Lung (tissue), 12 donors: ENCODE results near the gene RBM3. TPM values are rescaled to one million over a fixed set of nuclear protein-coding genes. Genes with fewer than 3 reads are reported as not detected.

Experiments used
- ATAC-seq: fragments of 200-7000 bp; cut with Tn5 transposase; one replicate; pipeline ENCODE4 v1.9.1; 2020; ENCODE audit warnings: moderate number of reproducible peaks; ENCODE audit not compliant: insufficient read depth, low FRiP score
- DNase-seq, 3 donors: peaks; one replicate each; pipeline ENCODE4 v3.0.0-alpha.2; 2013 to 2017
- H3K27ac ChIP-seq, 2 donors: one replicate each; pipeline ENCODE4 v1.5.1; 2013; ENCODE audit warnings: mild to moderate bottlenecking in 2 of 2, moderate library complexity in 2 of 2, control low read depth in 1 of 2, inconsistent platforms in 1 of 2, low read depth in 1 of 2, low read length in 1 of 2
- H3K27me3 ChIP-seq, 3 donors: one replicate each; pipeline ENCODE4 v1.5.1; 2013; ENCODE audit warnings: low read length in 2 of 3; ENCODE audit not compliant: control insufficient read depth in 3 of 3, insufficient read depth in 3 of 3
- H3K36me3 ChIP-seq, 4 donors: one replicate each; pipeline ENCODE4 v1.5.1; 2013; ENCODE audit warnings: low read length in 4 of 4, mild to moderate bottlenecking in 1 of 4, moderate library complexity in 1 of 4; ENCODE audit not compliant: control insufficient read depth in 4 of 4, insufficient read depth in 4 of 4
- H3K4me1 ChIP-seq, 5 donors: one replicate each; pipeline ENCODE4 v1.5.1; 2013; ENCODE audit warnings: low read length in 5 of 5, mild to moderate bottlenecking in 2 of 5, moderate library complexity in 1 of 5; ENCODE audit not compliant: control insufficient read depth in 5 of 5, insufficient read depth in 5 of 5
- H3K4me3 ChIP-seq: one replicate; pipeline ENCODE4 v1.5.1; 2013; ENCODE audit warnings: mild to moderate bottlenecking, control low read depth, moderate library complexity
- H3K9ac ChIP-seq, 2 donors: one replicate each; pipeline ENCODE4 v1.5.1; 2013; ENCODE audit warnings: low read length in 2 of 2, control low read depth in 1 of 2; ENCODE audit not compliant: insufficient read depth in 1 of 2
- H3K9me3 ChIP-seq, 4 donors: one replicate each; pipeline ENCODE4 v1.5.1; 2013; ENCODE audit warnings: low read length in 3 of 4, mild to moderate bottlenecking in 1 of 4, moderate library complexity in 1 of 4; ENCODE audit not compliant: control insufficient read depth in 4 of 4, insufficient read depth in 3 of 4
- CTCF ChIP-seq: IDR thresholded peaks from 2 replicates; pipeline ENCODE4 v1.5.1; 2012; ENCODE audit warnings: mild to moderate bottlenecking; ENCODE audit errors: control extremely low read depth, extremely low read depth
- WGBS, 2 donors: extraction: QIAGEN DNeasy Blood & Tissue Kit; methylation state at CpG; one replicate each; pipeline ENCODE4 v1.1.7; 2013; 5-methylcytosine and 5-hydroxymethylcytosine counted together
- polyA plus RNA-seq, 2 donors: library from polyadenylated mRNA; stranded (reverse); fragments of 200-250 nt; gene quantifications; one replicate each; pipeline ENCODE4 v1.2.1, GENCODE V29; 2013
- total RNA-seq, 2 donors: library from RNA; depleted of rRNA in 1 of 2; stranded (reverse); fragments of >200 nt in 1 of 2; gene quantifications; one replicate each; pipeline ENCODE4 v1.2.1, GENCODE V29; 2014 to 2021
- donor health status: control.
- donor health status: control.
- donor health status: Bipolar disorder and iron deficiency.
- donor health status: healthy.
- donor health status: DM: yes; HTN: yes; CAD: no.

RBM3 gene
- total and polyA plus RNA-seq, 4 donors: 117 to 346 (median 217) TPM

GRCh38 chrX:48575642-48576041 is 1.4 kb downstream of the RBM3 start:
- H3K9me3 ChIP-seq: peaks cover 0 to 9% (median 0%) of the 10 kb centered on the region in 4 donors
- 76 to 89% methylated on average over 13 of the region's 13 CpGs for WGBS, 2 donors
- ATAC-seq (no peak), DNase-seq (no peak)
- H3K9ac ChIP-seq: peak overlapping the region; percentile 92 to 97
- peaks cover 0 to 12% (median 6%) of the 10 kb centered on the region in 5 donors for H3K4me1 ChIP-seq
- H3K27me3 ChIP-seq: no peaks in the 10 kb centered on the region
- TF ChIP-seq CTCF: no peak
- peaks cover 8 to 18% (median 16%) of the 10 kb centered on the region in 4 donors for H3K36me3 ChIP-seq
- H3K27ac ChIP-seq: peak overlapping the region; percentile 93 to 98
- H3K4me3 ChIP-seq: peak overlapping the region; percentile 67

DNA sequence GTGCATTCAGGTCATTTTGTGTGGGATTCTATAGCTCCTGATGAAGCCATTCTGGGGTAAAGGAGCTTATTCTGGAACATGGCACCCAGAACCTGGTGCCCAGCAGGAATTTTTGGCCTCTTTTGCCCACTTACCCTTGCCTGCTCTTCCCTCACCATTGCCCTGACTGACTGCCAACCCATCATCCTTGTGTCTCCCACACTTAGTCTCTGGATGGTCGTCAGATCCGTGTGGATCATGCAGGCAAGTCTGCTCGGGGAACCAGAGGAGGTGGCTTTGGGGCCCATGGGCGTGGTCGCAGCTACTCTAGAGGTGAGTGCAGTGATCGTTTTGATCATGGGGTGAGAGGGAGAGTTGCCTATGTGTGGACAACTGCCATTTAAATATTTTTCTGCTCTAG is 1.8 kb downstream of the RBM3 start:
- peaks cover 8 to 18% (median 16%) of the 10 kb centered on the region in 4 donors for H3K36me3 ChIP-seq
- peak overlapping the region; percentile 67 for H3K4me3 ChIP-seq
- no peaks in the 10 kb centered on the region for H3K27me3 ChIP-seq
- no peak for ATAC-seq
- DNase-seq: no peak
- peaks cover 0 to 12% (median 6%) of the 10 kb centered on the region in 5 donors for H3K4me1 ChIP-seq
- TF ChIP-seq CTCF: no peak
- 68 to 87% methylated on average over 6 of the region's 6 CpGs for WGBS, 2 donors
- H3K27ac ChIP-seq: peak overlapping the region in 1 of 2 donors; percentile 98
- no peak overlapping the region for H3K9ac ChIP-seq
- peaks cover 0 to 9% (median 0%) of the 10 kb centered on the region in 4 donors for H3K9me3 ChIP-seq

GRCh38 chrX:48578661-48579128 is 4.4 kb downstream of the RBM3 start:
- ATAC-seq: no peak

More at GRCh38 chrX:48578661-48579128, 4.4 kb downstream of the RBM3 start:
- Histone ChIP-seq H3K27ac (no peak overlapping the region), H3K4me1 (peaks cover 0 to 12% (median 6%) of the 10 kb centered on the region in 5 donors), H3K4me3 (no peak overlapping the region), H3K27me3 (no peaks in the 10 kb centered on the region), H3K9ac (no peak overlapping the region), H3K36me3 (peaks cover 8 to 18% (median 16%) of the 10 kb centered on the region in 4 donors), H3K9me3 (peaks cover 0 to 9% (median 0%) of the 10 kb centered on the region in 4 donors)
- no peak for TF ChIP-seq CTCF
- 66 to 89% methylated on average over 2 of the region's 2 CpGs for WGBS, 2 donors
- no peak for DNase-seq
